K562 (cell line): ENCODE data around the gene CD46. TPM values are rescaled to one million over a fixed set of nuclear protein-coding genes. Genes with fewer than 3 reads are reported as not detected.
A peak's percentile ranks its signal among the peaks of the same experiment; 100 is the strongest.

Source experiments
- ATAC-seq: fragments of 200-7000 bp; cut with Tn5 transposase; 3 replicates; pipeline ENCODE4 v1.9.1; 2020; ENCODE audit warnings: moderate library complexity
- BruUV-seq: library from RNA; stranded (reverse); fragments of 400-500 nt; replicated peaks from 2 replicates; lab custom pipeline; 2021; lab: Mats Ljungman, UMichigan
- CTCF ChIA-PET: fragments of 300-600 bp; formaldehyde crosslinking; extraction: SDS; loops from one replicate; lab custom pipeline; 2021; ENCODE audit warnings: low intra/inter-chr PET ratio; lab: Yijun Ruan, JAX
- POLR2A ChIA-PET: fragments of 300-600, 350-650 bp; sonication (Branson Sonifier 250); formaldehyde crosslinking; extraction: SDS; loops from one replicate; lab custom pipeline; 2021; ENCODE audit warnings: antibody characterized with exemption, inconsistent platforms; lab: Yijun Ruan, JAX
- DNase-seq, 4 experiments: peaks; one replicate each; pipeline versions ENCODE4 v3.0.0 to v3.0.0-alpha.2; 2011 to 2018; ENCODE audit warnings: low spot score in 3 of 4, mixed read lengths in 3 of 4; ENCODE audit errors: extremely low read depth in 1 of 4
- FAIRE-seq: peaks from 2 replicates; lab custom pipeline; 2011; peaks lifted over from hg19 to GRCh38; lab: Jason Lieb, UNC
- H2AFZ ChIP-seq: 2 replicates; pipeline ENCODE4 v1.6.0; 2011; ENCODE audit warnings: low read depth, low read length, control low read depth, inconsistent platforms
- H3K27ac ChIP-seq: fragments of 200-600 bp; 3 replicates; pipeline ENCODE4 v1.8.0; 2011; ENCODE audit warnings: low read depth, mild to moderate bottlenecking, control low read depth, inconsistent platforms, low read length, moderate library complexity, mixed read lengths; ENCODE audit errors: extremely low read depth
- H3K27me3 ChIP-seq, 2 experiments: fragments of 300-600 bp in 1 of 2; 2 replicates in 1 of 2; 3 replicates in 1 of 2; pipeline versions ENCODE4 v1.6.0 to v1.8.0; 2011; ENCODE audit warnings: inconsistent platforms in 2 of 2, low read length in 2 of 2, mild to moderate bottlenecking in 1 of 2, mixed read lengths in 1 of 2, moderate library complexity in 1 of 2; ENCODE audit not compliant: control insufficient read depth in 2 of 2, insufficient read depth in 2 of 2
- H3K36me3 ChIP-seq: fragments of 300-600 bp; 3 replicates; pipeline ENCODE4 v1.8.0; 2011; ENCODE audit warnings: mild to moderate bottlenecking, low read length, inconsistent platforms; ENCODE audit not compliant: control insufficient read depth, insufficient read depth
- H3K4me1 ChIP-seq, 2 experiments: fragments of 200-600 bp in 1 of 2; replicated peaks in 1 of 2; 2 replicates in 1 of 2; 3 replicates in 1 of 2; pipeline versions ENCODE4 v1.5.1 to v1.8.0; 2011; ENCODE audit warnings: inconsistent platforms in 2 of 2, low read length in 2 of 2, mild to moderate bottlenecking in 1 of 2, mixed read lengths in 1 of 2, moderate library complexity in 1 of 2; ENCODE audit not compliant: control insufficient read depth in 2 of 2, insufficient read depth in 2 of 2
- H3K4me2 ChIP-seq: 2 replicates; pipeline ENCODE4 v1.6.1; 2011; ENCODE audit warnings: low read length, control low read depth, inconsistent platforms, mixed read lengths; ENCODE audit not compliant: insufficient read depth
- H3K4me3 ChIP-seq: fragments of 200-600 bp; sonication (generic), shearing (Covaris generic); 2 replicates; pipeline ENCODE4 v1.5.1; 2016; ENCODE audit warnings: control low read depth, inconsistent platforms
- H3K79me2 ChIP-seq: fragments of 200-600 bp; 3 replicates; pipeline ENCODE4 v1.8.0; 2011; ENCODE audit warnings: low read length, inconsistent platforms; ENCODE audit not compliant: control insufficient read depth, insufficient read depth
- H3K9ac ChIP-seq, 2 experiments: 2 replicates each; pipeline versions ENCODE4 v1.6.0 to v1.6.1; 2011; ENCODE audit warnings: low read depth in 2 of 2, low read length in 2 of 2, control low read depth in 1 of 2, inconsistent platforms in 1 of 2, mild to moderate bottlenecking in 1 of 2, mixed read lengths in 1 of 2; ENCODE audit not compliant: insufficient read depth in 1 of 2
- H3K9me1 ChIP-seq: one replicate; pipeline ENCODE4 v1.6.0; 2011; ENCODE audit warnings: inconsistent platforms, mild to moderate bottlenecking, low read length, moderate library complexity; ENCODE audit not compliant: control insufficient read depth, insufficient read depth
- H3K9me3 ChIP-seq: replicated peaks from 2 replicates; pipeline ENCODE4 v1.5.1; 2011; ENCODE audit warnings: low read depth, low read length, inconsistent platforms; ENCODE audit not compliant: control insufficient read depth, insufficient read depth
- H4K20me1 ChIP-seq: replicated peaks from 2 replicates; pipeline ENCODE4 v1.6.1; 2011; ENCODE audit warnings: low read length, inconsistent platforms, mixed read lengths; ENCODE audit not compliant: control insufficient read depth, insufficient read depth
- ATF2 ChIP-seq: sonication (generic); formaldehyde crosslinking; IDR thresholded peaks from 2 replicates; pipeline ENCODE4 v1.8.1; 2022; ENCODE audit warnings: missing genetic modification reagents
- CBX3 ChIP-seq, 2 experiments: IDR thresholded peaks; 1 replicate in 1 of 2; 2 replicates in 1 of 2; pipeline ENCODE4 v1.6.1; 2012; ENCODE audit warnings: inconsistent platforms in 2 of 2, low read length in 2 of 2, borderline replicate concordance in 1 of 2, control low read depth in 1 of 2
- HDAC3 ChIP-seq: fragments of 450-650 bp; IDR thresholded peaks from 2 replicates; pipeline ENCODE4 v1.6.1; 2018; ENCODE audit warnings: borderline replicate concordance, mild to moderate bottlenecking, moderate library complexity; ENCODE audit not compliant: partially characterized antibody
- HNRNPK ChIP-seq: fragments of 200-400 bp; formaldehyde crosslinking; IDR thresholded peaks from one replicate; pipeline ENCODE4 v1.6.1; 2018; ENCODE audit warnings: mild to moderate bottlenecking, low read depth, low read length; ENCODE audit not compliant: poor library complexity, severe bottlenecking
- KAT2B ChIP-seq: IDR thresholded peaks from one replicate; pipeline ENCODE4 v1.6.1; 2012; ENCODE audit warnings: low read depth, mild to moderate bottlenecking, control low read depth, inconsistent platforms, low read length, moderate library complexity
- KAT7 ChIP-seq: sonication (generic); formaldehyde crosslinking; IDR thresholded peaks from 2 replicates; pipeline ENCODE4 v1.8.0; 2022; ENCODE audit warnings: missing genetic modification reagents, mild to moderate bottlenecking, borderline replicate concordance
- KDM1A ChIP-seq, 2 experiments: fragments of 450-650 bp; IDR thresholded peaks; 2 replicates each; pipeline ENCODE4 v1.6.1; 2016; ENCODE audit warnings: mild to moderate bottlenecking in 2 of 2
- LEF1 ChIP-seq: fragments of 450-650 bp; IDR thresholded peaks from 2 replicates; pipeline ENCODE4 v1.6.1; 2016; ENCODE audit warnings: mild to moderate bottlenecking
- NBN ChIP-seq: fragments of 450-650 bp; IDR thresholded peaks from 2 replicates; pipeline ENCODE4 v1.6.1; 2016; ENCODE audit warnings: low read depth, mild to moderate bottlenecking
- NR0B1 ChIP-seq: fragments of 450-650 bp; IDR thresholded peaks from one replicate; pipeline ENCODE4 v1.6.1; 2018; ENCODE audit warnings: mild to moderate bottlenecking, moderate library complexity; ENCODE audit not compliant: partially characterized antibody
- RBBP5 ChIP-seq: fragments of 200-600 bp; sonication (generic); IDR thresholded peaks from 2 replicates; pipeline ENCODE4 v1.6.1; 2012; ENCODE audit warnings: borderline replicate concordance, mild to moderate bottlenecking, low read length, control low read depth, inconsistent platforms; ENCODE audit not compliant: insufficient read depth, poor library complexity, severe bottlenecking
- RBM39 ChIP-seq: fragments of 200-400 bp; formaldehyde crosslinking; optimal IDR thresholded peaks from 2 replicates; pipeline ENCODE3; 2018; ENCODE audit warnings: low read depth, low read length
- SMAD1 ChIP-seq: fragments of 150-350 bp; IDR thresholded peaks from 2 replicates; pipeline ENCODE4 v1.6.1; 2014; ENCODE audit warnings: low read length, low read depth; ENCODE audit not compliant: partially characterized antibody
- ZNF134 ChIP-seq: fragments of 250-450 bp; sonication (Bioruptor Pico); conservative IDR thresholded peaks from 2 replicates; pipeline ENCODE4 v1.4.0; 2020
- ZNF316 ChIP-seq: fragments of 450-650 bp; IDR thresholded peaks from 2 replicates; pipeline ENCODE4 v1.6.1; 2016
- ZNF347 ChIP-seq: fragments of 450-650 bp; formaldehyde crosslinking; IDR thresholded peaks from 2 replicates; pipeline ENCODE4 v1.4.0; 2020; ENCODE audit warnings: low read depth, mild to moderate bottlenecking, moderate library complexity
- ZNF696 ChIP-seq: fragments of 250-450 bp; sonication (Bioruptor Pico); conservative IDR thresholded peaks from 2 replicates; pipeline ENCODE4 v1.4.0; 2020; ENCODE audit warnings: mild to moderate bottlenecking, moderate library complexity
- WGBS: fragments of 100-300 bp; shearing (Covaris generic); methylation state at CpG from one replicate; pipeline ENCODE4 v1.1.6; 2016; ENCODE audit warnings: low coverage, mixed read lengths; ENCODE audit not compliant: insufficient coverage; ENCODE audit errors: missing lambda C conversion rate; 5-methylcytosine and 5-hydroxymethylcytosine counted together
- in situ Hi-C: fragments of 300-500 bp; cut with MboI; formaldehyde crosslinking; loops from 4 replicates; pipeline ENCODE4 v1.15.0; 2018; ENCODE audit warnings: inconsistent platforms, mixed read lengths
- intact Hi-C: fragments of 100-400 bp; cut with micrococcal nuclease; formaldehyde crosslinking; loops from 2 replicates; pipeline ENCODE4 v1.14.2; 2022
- polyA plus RNA-seq, 8 experiments: library from polyadenylated mRNA; depleted of rRNA in 4 of 8; stranded (reverse) in 5 of 8; unstranded in 3 of 8; fragments of >200 nt; fragmentation: Nextera tagmentation in 2 of 8; fragmentation: Illumina TruSeq in 1 of 8; extraction: Ambion mirVana in 2 of 8; extraction: Trizol in 1 of 8; gene quantifications; 2 replicates each; pipeline versions ENCODE4 v1.2.1 to v1.2.3, GENCODE V29; 2011 to 2014; ENCODE audit warnings: inconsistent platforms in 1 of 8, missing spikeins in 1 of 8
- total RNA-seq, 7 experiments: library from RNA; depleted of rRNA in 6 of 7; stranded (reverse); fragments of >200 nt in 6 of 7; fragmentation: Illumina TruSeq in 2 of 7; extraction: Trizol in 2 of 7; gene quantifications; 2 replicates each; pipeline versions ENCODE4 v1.2.1 to v1.2.3, GENCODE V29; 2011 to 2021; ENCODE audit warnings: low replicate concordance in 1 of 7

The CD46 gene
- total and polyA plus RNA-seq, 9 of the 15 experiments (the other 6 are each of a cell fraction or from before 2014, with no cell fraction given): 87.9 to 374 (median 156) TPM

- no peak overlapping the region for H3K4me3 ChIP-seq
- WGBS: 47% methylated on average over 30 of the region's 48 CpGs
- peaks cover 40 to 62% of the 10 kb centered on the region in 2 experiments for H3K4me1 ChIP-seq
- H3K36me3 ChIP-seq: peaks cover 6% of the 10 kb centered on the region; the same call in 2 of the 3 replicates
- peak overlapping the region; percentile 58 to 63; a peak in 2 of 4 replicates for H3K9ac ChIP-seq
- peak overlapping the region; percentile 75 for H2AFZ ChIP-seq
- peaks cover 3% of the 10 kb centered on the region for H3K9me1 ChIP-seq
- no peaks in the 10 kb centered on the region for H3K79me2 ChIP-seq
- no peaks in the 10 kb centered on the region for H3K27me3 ChIP-seq
- BruUV-seq: TSS peak; percentile 95
- no peaks in the 10 kb centered on the region for H3K9me3 ChIP-seq
- no peaks in the 10 kb centered on the region for H4K20me1 ChIP-seq
- in situ Hi-C loops (no loop called here), intact Hi-C loops (no loop called here)
- peak; percentile 67 for ATAC-seq
- no peak for FAIRE-seq
- H3K4me2 ChIP-seq: peak overlapping the region; percentile 75
- DNase-seq: peak; percentile 77 to 86 (median 83)
- H3K27ac ChIP-seq: peak overlapping the region; percentile 75
- ChIA-PET POLR2A (interaction anchor here (0.5 to 1.3 kb wide), 7 partner anchors 14 to 436 kb away, joined by 3 to 12 read pairs (median 3); no protein-coding TSS in a partner anchor), CTCF (no interaction called here)
- TF ChIP-seq ATF2 (no peak), RBBP5 (no peak), NR0B1 (no peak), RBM39 (no peak), LEF1 (no peak), ZNF134 (CRISPR knock-in tag) (peak; percentile 61; the same call in 1 of the 2 replicates), KAT7 (CRISPR knock-in tag) (no peak), KDM1A (IDR thresholded peaks at IDR 0.05) (peak in 1 of 2 experiments; percentile 47; a peak in 1 of 4 replicates), ZNF696 (no peak), ZNF347 (CRISPR knock-in tag) (0 out of 2 replicates have a peak, but pooled peaks have one; percentile 48), HDAC3 (no peak), CBX3 (IDR thresholded peaks at IDR 0.05; ENCODE audit: borderline replicate concordance in 1 of 2, low read length in 2 of 2) (no peak), NBN (no peak), KAT2B (no peak), ZNF316 (peak; percentile 50; the same call in 1 of the 2 replicates), SMAD1 (no peak), HNRNPK (no peak)
Observed at GRCh38 chr1:207817778-207818751, 66.2 kb downstream of the CD46 start.
